Stomach (tissue), 9 donors: ENCODE results near the gene PRODH2. TPM values are rescaled to one million over a fixed set of nuclear protein-coding genes. Genes with fewer than 3 reads are reported as not detected.

Experiments used
- DNase-seq, 2 donors: peaks; one replicate each; pipeline versions ENCODE4 v3.0.0 to v3.0.0-alpha.2; 2013 to 2019
- H3K27ac ChIP-seq, 5 donors: fragments of 200-600 bp in 4 of 5; sonication (generic) in 4 of 5; one replicate each; pipeline ENCODE4 v1.5.1; 2013 to 2019; ENCODE audit warnings: mild to moderate bottlenecking in 1 of 5, moderate library complexity in 1 of 5
- H3K27me3 ChIP-seq, 3 donors: fragments of 200-600 bp; sonication (generic); one replicate each; pipeline ENCODE4 v1.5.1; 2017 to 2019; ENCODE audit warnings: mixed run types in 1 of 3
- H3K36me3 ChIP-seq, 4 donors: fragments of 200-600 bp; sonication (generic); 1 replicate in 3 of 4; 2 replicates in 1 of 4; pipeline ENCODE4 v1.5.1; 2016 to 2019
- H3K4me1 ChIP-seq, 4 donors: fragments of 200-600 bp; sonication (generic); one replicate each; pipeline ENCODE4 v1.5.1; 2016 to 2019
- H3K4me3 ChIP-seq, 4 donors: fragments of 200-600 bp; sonication (generic) in 3 of 4; one replicate each; pipeline ENCODE4 v1.5.1; 2016 to 2019; ENCODE audit warnings: mild to moderate bottlenecking in 1 of 4
- H3K9me3 ChIP-seq, 4 donors: fragments of 200-600 bp; sonication (generic); one replicate each; pipeline ENCODE4 v1.5.1; 2016 to 2019
- EP300 ChIP-seq: sonication (generic); formaldehyde crosslinking; IDR thresholded peaks from one replicate; pipeline ENCODE4 v1.6.1; 2017; ENCODE audit warnings: antibody characterized with exemption
- POLR2A ChIP-seq, 4 donors: fragments of 450-650 bp; IDR thresholded peaks; one replicate each; pipeline ENCODE4 v1.6.1; 2016; ENCODE audit warnings: antibody characterized with exemption in 4 of 4, control low read depth in 2 of 4, mild to moderate bottlenecking in 1 of 4, moderate library complexity in 1 of 4
- POLR2AphosphoS5 ChIP-seq, 3 donors: sonication (generic); formaldehyde crosslinking; IDR thresholded peaks; one replicate each; pipeline ENCODE4 v1.6.1; 2016; ENCODE audit warnings: antibody characterized with exemption in 3 of 3
- WGBS, 5 donors: extraction: QIAGEN DNeasy Blood & Tissue Kit in 3 of 5; methylation state at CpG; one replicate each; pipeline versions ENCODE4 v1.1.5 to v1.1.7; 2013 to 2018; 5-methylcytosine and 5-hydroxymethylcytosine counted together
- intact Hi-C: fragments of 100-400 bp; cut with DNase I; formaldehyde crosslinking; loops from one replicate; pipeline ENCODE4 v1.15.1; 2023; ENCODE audit warnings: low total_unique reads
- polyA plus RNA-seq, 3 donors: library from polyadenylated mRNA; stranded (reverse); fragments of 200-250 nt; gene quantifications; one replicate each; pipeline ENCODE4 v1.2.3, GENCODE V29; 2013
- total RNA-seq, 5 donors: library from RNA; depleted of rRNA; stranded (reverse); fragments of >200 nt; gene quantifications; one replicate each; pipeline versions ENCODE4 v1.1.0 to v1.2.3, GENCODE V29; 2014 to 2016
- TF ChIP-seq, protein P1 (sequence below), 7 experiments: fragments of 450-650 bp in 4 of 7; fragments of 200-600 bp in 3 of 7; sonication (generic) in 3 of 7; IDR thresholded peaks; one replicate each; pipeline ENCODE4 v1.5.1; 2016 to 2019; ENCODE audit warnings: antibody characterized with exemption in 7 of 7, control low read depth in 2 of 7, mild to moderate bottlenecking in 1 of 7
- donor health status: healthy with polysubstance abuse.
- donor health status: Bipolar disorder and iron deficiency.
- donor health status: healthy.

The PRODH2 gene
- total and polyA plus RNA-seq, 8 donors, result 0.23 TPM; not detected in 7

DNA sequence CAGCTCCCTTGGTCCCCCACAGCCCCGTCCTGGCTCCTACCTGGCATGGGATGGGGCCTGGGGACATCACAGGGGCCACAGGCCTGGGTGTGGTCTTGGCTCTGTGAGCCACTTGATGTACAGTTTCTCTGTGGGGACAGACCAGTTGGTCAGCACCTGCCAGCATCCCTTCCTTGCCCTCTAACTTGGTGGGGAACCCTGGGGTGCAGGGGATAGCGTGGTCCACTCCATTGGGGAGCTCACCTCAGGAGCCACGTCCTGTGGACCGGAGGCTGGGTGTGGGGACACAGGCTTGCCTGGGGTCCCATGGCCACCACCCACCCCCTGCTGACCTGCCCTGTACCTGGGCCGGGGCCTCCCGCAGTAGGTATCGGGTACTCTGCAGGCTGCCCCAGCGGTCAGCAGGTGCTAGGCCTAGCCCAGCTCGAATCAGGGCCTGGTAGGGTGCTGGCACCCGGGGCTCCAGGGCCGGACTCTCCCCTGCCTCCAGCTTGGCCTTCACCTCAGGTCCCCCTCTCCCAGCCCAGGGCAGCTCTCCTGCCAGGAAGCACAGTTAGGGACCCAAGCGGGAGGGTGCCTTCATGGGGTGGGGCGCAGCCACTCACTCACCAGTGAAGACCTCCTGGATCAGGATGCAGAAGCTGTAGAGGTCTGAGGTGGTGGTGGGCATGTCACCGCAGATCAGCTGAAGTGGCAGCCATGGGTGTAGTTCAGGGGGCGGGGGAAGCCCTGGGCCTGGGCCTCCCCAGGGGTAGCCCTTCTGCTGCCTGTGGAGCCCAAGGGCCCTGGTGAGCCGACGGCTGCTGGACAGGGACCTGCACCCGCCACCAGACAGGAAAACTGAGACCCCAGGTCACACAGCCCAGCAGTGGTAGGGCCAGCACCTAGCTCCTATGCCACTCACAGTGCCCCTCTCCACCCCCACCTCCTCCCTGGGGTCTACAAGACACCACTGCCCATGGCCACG, 22.4 kb downstream of the PRODH2 start:
- TF ChIP-seq, protein P1, sequence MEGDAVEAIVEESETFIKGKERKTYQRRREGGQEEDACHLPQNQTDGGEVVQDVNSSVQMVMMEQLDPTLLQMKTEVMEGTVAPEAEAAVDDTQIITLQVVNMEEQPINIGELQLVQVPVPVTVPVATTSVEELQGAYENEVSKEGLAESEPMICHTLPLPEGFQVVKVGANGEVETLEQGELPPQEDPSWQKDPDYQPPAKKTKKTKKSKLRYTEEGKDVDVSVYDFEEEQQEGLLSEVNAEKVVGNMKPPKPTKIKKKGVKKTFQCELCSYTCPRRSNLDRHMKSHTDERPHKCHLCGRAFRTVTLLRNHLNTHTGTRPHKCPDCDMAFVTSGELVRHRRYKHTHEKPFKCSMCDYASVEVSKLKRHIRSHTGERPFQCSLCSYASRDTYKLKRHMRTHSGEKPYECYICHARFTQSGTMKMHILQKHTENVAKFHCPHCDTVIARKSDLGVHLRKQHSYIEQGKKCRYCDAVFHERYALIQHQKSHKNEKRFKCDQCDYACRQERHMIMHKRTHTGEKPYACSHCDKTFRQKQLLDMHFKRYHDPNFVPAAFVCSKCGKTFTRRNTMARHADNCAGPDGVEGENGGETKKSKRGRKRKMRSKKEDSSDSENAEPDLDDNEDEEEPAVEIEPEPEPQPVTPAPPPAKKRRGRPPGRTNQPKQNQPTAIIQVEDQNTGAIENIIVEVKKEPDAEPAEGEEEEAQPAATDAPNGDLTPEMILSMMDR (IDR thresholded peaks at IDR 0.05), result no peak
- TF ChIP-seq POLR2A (IDR thresholded peaks at IDR 0.05) (no peak), POLR2AphosphoS5 (IDR thresholded peaks at IDR 0.05) (no peak), EP300 (no peak)
- H3K36me3 ChIP-seq, result peaks cover 0 to 25% (median 17%) of the 10 kb centered on the region in 4 donors
- DNase-seq, result no peak
- H3K9me3 ChIP-seq, result no peaks in the 10 kb centered on the region
- no peaks in the 10 kb centered on the region for H3K4me1 ChIP-seq
- peaks cover 0 to 5% (median 0%) of the 10 kb centered on the region in 3 donors for H3K27me3 ChIP-seq
- intact Hi-C loops, result no loop called here
- H3K4me3 ChIP-seq, result no peak overlapping the region
- H3K27ac ChIP-seq, result no peak overlapping the region
- WGBS, 5 donors, result 74 to 89% (median 85%) methylated on average over 9 to 19 of the region's 19 CpGs

DNA sequence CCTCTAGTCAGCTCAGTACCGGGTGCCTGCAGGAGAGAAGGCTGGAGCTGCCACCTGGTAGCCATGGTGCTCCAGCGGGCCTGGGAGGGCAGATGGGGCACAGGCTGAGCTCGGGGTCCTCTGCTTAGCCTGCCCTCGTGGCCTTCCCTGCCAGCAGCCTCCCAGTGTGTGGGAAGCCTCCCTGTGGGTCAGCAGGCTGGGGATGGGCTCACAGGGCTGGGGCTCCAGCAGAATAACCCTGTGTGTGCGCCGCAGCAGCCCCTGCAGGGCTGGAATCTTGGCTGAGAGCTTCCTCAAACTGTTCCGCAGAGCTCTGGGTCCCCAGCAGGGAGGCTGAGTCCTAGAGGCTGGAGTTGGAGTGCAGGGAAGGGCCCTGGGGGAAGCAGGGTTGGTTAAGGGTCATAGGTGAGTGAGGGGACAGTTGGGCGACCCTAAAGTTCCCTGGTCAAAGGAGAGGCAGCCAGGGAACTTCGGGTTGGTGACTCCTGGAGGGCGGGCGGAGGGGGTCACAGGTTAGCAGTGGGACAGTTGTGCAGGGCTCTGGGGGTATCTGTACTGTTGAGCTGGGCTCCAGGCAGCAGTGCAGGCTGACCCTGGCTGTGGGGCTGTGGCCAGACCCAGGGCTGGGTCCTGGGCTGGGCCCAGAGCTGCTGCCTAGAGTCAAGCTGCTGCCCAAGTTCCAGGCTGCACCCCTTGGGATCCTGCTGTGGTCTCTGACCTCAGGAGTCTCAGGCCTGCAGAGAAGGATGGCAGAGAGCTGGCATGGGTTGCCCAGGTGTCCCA, 23.3 kb downstream of the PRODH2 start:
- Histone ChIP-seq H3K4me3 (no peak overlapping the region), H3K27me3 (peaks cover 0 to 5% (median 0%) of the 10 kb centered on the region in 3 donors), H3K4me1 (no peaks in the 10 kb centered on the region), H3K9me3 (no peaks in the 10 kb centered on the region), H3K27ac (no peak overlapping the region), H3K36me3 (peaks cover 0 to 33% (median 24%) of the 10 kb centered on the region in 4 donors)
- DNase-seq, result no peak
- intact Hi-C loops, result no loop called here
- TF ChIP-seq EP300 (no peak), POLR2A (IDR thresholded peaks at IDR 0.05) (no peak), POLR2AphosphoS5 (IDR thresholded peaks at IDR 0.05) (no peak)
- TF ChIP-seq, protein P1 (IDR thresholded peaks at IDR 0.05), result no peak
- WGBS, 5 donors, result 81 to 89% (median 84%) methylated on average over 8 to 11 of the region's 11 CpGs

DNA sequence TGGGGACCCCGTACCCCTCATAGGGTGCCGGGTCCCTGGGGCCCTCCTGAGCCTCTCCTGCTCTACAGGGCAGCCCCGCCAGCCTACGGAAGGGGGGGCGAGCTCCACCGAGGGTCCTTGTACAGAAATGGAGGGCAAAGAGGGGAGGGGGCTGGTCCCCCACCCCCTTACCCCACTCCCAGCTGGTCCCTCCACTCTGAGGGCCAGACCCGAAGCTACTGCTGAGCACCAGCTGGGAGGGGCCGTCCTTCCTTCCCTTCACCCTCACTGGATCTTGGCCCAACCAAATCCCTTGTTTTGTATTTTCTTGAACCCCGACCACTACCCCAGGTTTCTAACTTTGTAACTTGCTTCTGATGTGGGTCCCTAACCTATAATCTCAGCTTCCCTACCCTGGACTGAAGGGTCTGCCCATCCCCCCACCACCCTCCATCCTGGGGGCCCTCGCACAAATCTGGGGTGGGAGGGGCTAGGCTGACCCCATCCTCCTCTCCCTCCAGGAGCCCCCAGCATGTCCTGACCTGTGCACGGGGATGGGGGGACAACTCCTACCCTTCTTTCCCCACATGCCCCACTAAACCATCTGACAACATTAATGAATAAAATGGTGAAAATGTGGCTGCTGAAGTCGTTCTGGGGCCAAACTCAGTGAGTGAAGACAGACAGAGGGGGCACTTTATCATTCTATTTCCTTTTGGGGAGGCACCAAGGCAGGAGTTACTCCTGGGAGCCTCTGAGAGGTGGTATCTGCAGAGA, 24.3 kb downstream of the PRODH2 start:
- no peak for DNase-seq
- Histone ChIP-seq H3K4me3 (no peak overlapping the region), H3K36me3 (peaks cover 0 to 39% (median 28%) of the 10 kb centered on the region in 4 donors), H3K9me3 (no peaks in the 10 kb centered on the region), H3K4me1 (no peaks in the 10 kb centered on the region), H3K27ac (no peak overlapping the region), H3K27me3 (peaks cover 0 to 5% (median 0%) of the 10 kb centered on the region in 3 donors)
- intact Hi-C loops, result no loop called here
- WGBS, 5 donors, result 80 to 86% (median 84%) methylated on average over 11 to 12 of the region's 12 CpGs
- TF ChIP-seq POLR2A (IDR thresholded peaks at IDR 0.05), result no peak
- TF ChIP-seq EP300, result no peak
- TF ChIP-seq, protein P1 (IDR thresholded peaks at IDR 0.05), result no peak
- TF ChIP-seq POLR2AphosphoS5 (IDR thresholded peaks at IDR 0.05), result no peak
